Spleen (tissue), 11 donors: Measurements from ENCODE around the gene TMEM119. TPM values are rescaled to one million over a fixed set of nuclear protein-coding genes. Genes with fewer than 3 reads are reported as not detected.

ENCODE experiments used
- DNase-seq: peaks from one replicate; pipeline ENCODE4 v3.0.0-alpha.2; 2020
- H3K27ac ChIP-seq, 8 donors: fragments of 200-600 bp; sonication (generic) in 7 of 8; 1 replicate in 4 of 8; 2 replicates in 4 of 8; pipeline versions ENCODE4 v1.5.0 to v1.8.0; 2016 to 2021; ENCODE audit warnings: inconsistent platforms in 4 of 8, mild to moderate bottlenecking in 4 of 8, moderate library complexity in 1 of 8
- H3K27me3 ChIP-seq, 7 donors: fragments of 200-600 bp; sonication (generic) in 6 of 7; replicated peaks in 1 of 7; 1 replicate in 4 of 7; 2 replicates in 3 of 7; pipeline versions ENCODE4 v1.5.0 to v1.8.0; 2016 to 2021; ENCODE audit warnings: inconsistent platforms in 3 of 7, mild to moderate bottlenecking in 1 of 7
- H3K36me3 ChIP-seq, 6 donors: fragments of 200-600 bp; sonication (generic) in 5 of 6; 1 replicate in 4 of 6; 2 replicates in 2 of 6; pipeline versions ENCODE4 v1.5.0 to v1.8.0; 2016 to 2021; ENCODE audit warnings: inconsistent platforms in 2 of 6
- H3K4me1 ChIP-seq, 6 donors: fragments of 200-600 bp; sonication (generic) in 5 of 6; 1 replicate in 3 of 6; 2 replicates in 3 of 6; pipeline versions ENCODE4 v1.5.0 to v1.8.0; 2016 to 2021; ENCODE audit warnings: inconsistent platforms in 3 of 6
- H3K4me3 ChIP-seq, 8 donors: fragments of 200-600 bp; sonication (generic) in 7 of 8; 1 replicate in 4 of 8; 2 replicates in 4 of 8; pipeline versions ENCODE4 v1.5.0 to v1.8.0; 2016 to 2021; ENCODE audit warnings: inconsistent platforms in 4 of 8, mild to moderate bottlenecking in 4 of 8, moderate library complexity in 2 of 8
- H3K9me3 ChIP-seq, 8 donors: fragments of 200-600 bp; sonication (generic) in 7 of 8; 1 replicate in 4 of 8; 2 replicates in 4 of 8; pipeline versions ENCODE4 v1.5.0 to v1.8.0; 2016 to 2021; ENCODE audit warnings: inconsistent platforms in 4 of 8
- POLR2A ChIP-seq, 3 donors: fragments of 450-650 bp; IDR thresholded peaks; one replicate each; pipeline ENCODE4 v1.5.1; 2017; ENCODE audit warnings: antibody characterized with exemption in 3 of 3, mild to moderate bottlenecking in 1 of 3
- POLR2AphosphoS5 ChIP-seq, 3 donors: sonication (generic); formaldehyde crosslinking; IDR thresholded peaks; one replicate each; pipeline ENCODE4 v1.5.1; 2017; ENCODE audit warnings: antibody characterized with exemption in 3 of 3
- WGBS, 5 donors: extraction: QIAGEN DNeasy Blood & Tissue Kit in 3 of 5; methylation state at CpG; one replicate each; pipeline versions ENCODE4 v1.1.5 to v1.1.7; 2013 to 2018; 5-methylcytosine and 5-hydroxymethylcytosine counted together
- intact Hi-C: fragments of 100-400 bp; cut with DNase I; formaldehyde crosslinking; loops from one replicate; pipeline ENCODE4 v1.15.0; 2023; ENCODE audit warnings: low total_unique reads
- microRNA-seq, 3 donors: library from miRNA; unstranded; fragments of <30 nt; microRNA quantifications; one replicate each; pipeline versions ENCODE4 to v1.1.0, GENCODE V29; 2019 to 2020
- polyA plus RNA-seq, 3 donors: library from polyadenylated mRNA; stranded (reverse); fragments of 200-250 nt; gene quantifications; one replicate each; pipeline ENCODE4 v1.2.1, GENCODE V29; 2013
- total RNA-seq, 7 donors: library from RNA; depleted of rRNA in 3 of 7; stranded (reverse); fragments of >200 nt in 3 of 7; fragmentation: NEBNext Ultra II Directional in 4 of 7; extraction: Animal tissue kit (Norgen Biotek cat#: 25700) in 4 of 7; gene quantifications; one replicate each; pipeline versions ENCODE4 v1.1.0 to v1.2.1, GENCODE V29; 2016 to 2021
- TF ChIP-seq, protein P1 (sequence below), 11 experiments: fragments of 200-600 bp in 7 of 11; fragments of 450-650 bp in 4 of 11; sonication (generic) in 4 of 11; IDR thresholded peaks in 8 of 11; conservative IDR thresholded peaks in 3 of 11; 1 replicate in 7 of 11; 2 replicates in 4 of 11; pipeline versions ENCODE4 v1.4.0 to v1.8.0; 2016 to 2021; ENCODE audit warnings: antibody characterized with exemption in 11 of 11, inconsistent platforms in 4 of 11, mild to moderate bottlenecking in 1 of 11
- donor health status: healthy with polysubstance abuse.
- donor health status: DM: no; HTN: no; CAD: no; lungs with moderate emphysema.
- donor health status: DM: no; HTN: no; CAD: no.
- donor health status: Bipolar disorder and iron deficiency.
- donor health status: healthy.
- donor health status: DM: no; HTN: no; CAD: no.
- donor health status: DM: yes; HTN: yes; CAD: no.

The TMEM119 gene
- total and polyA plus RNA-seq, 10 donors: 8.8 to 50.0 (median 16.2) TPM

DNA sequence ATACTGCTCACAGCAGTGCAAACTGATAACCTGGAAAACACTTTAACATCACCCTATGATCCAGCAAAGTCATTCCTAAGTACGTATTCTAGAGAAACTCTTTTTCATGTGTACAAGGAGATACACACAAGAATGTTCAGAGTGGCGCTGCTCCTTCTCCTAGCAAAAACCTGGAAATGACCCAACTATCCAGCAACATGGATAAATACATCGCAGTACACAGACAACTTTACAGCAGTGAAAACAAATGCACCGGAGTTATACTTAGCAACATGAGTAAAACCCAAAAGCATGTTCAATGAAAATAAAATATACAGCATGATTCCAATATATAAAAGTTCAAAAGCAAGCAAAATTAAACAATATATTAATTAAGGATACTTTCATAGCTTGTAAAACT is 55.6 kb downstream of the TMEM119 start:
- Histone ChIP-seq H3K27ac (peak overlapping the region in 3 of 8 donors; percentile 62 to 77 (median 76)), H3K9me3 (no peaks in the 10 kb centered on the region), H3K36me3 (peaks cover 0 to 94% (median 68%) of the 10 kb centered on the region in 6 donors), H3K27me3 (no peaks in the 10 kb centered on the region), H3K4me3 (no peak overlapping the region), H3K4me1 (peaks cover 0 to 29% (median 10%) of the 10 kb centered on the region in 6 donors)
- intact Hi-C loops: no loop called here
- no peak for DNase-seq
- TF ChIP-seq, protein P1, sequence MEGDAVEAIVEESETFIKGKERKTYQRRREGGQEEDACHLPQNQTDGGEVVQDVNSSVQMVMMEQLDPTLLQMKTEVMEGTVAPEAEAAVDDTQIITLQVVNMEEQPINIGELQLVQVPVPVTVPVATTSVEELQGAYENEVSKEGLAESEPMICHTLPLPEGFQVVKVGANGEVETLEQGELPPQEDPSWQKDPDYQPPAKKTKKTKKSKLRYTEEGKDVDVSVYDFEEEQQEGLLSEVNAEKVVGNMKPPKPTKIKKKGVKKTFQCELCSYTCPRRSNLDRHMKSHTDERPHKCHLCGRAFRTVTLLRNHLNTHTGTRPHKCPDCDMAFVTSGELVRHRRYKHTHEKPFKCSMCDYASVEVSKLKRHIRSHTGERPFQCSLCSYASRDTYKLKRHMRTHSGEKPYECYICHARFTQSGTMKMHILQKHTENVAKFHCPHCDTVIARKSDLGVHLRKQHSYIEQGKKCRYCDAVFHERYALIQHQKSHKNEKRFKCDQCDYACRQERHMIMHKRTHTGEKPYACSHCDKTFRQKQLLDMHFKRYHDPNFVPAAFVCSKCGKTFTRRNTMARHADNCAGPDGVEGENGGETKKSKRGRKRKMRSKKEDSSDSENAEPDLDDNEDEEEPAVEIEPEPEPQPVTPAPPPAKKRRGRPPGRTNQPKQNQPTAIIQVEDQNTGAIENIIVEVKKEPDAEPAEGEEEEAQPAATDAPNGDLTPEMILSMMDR (IDR thresholded peaks at IDR 0.05 in 8 of 11, conservative IDR thresholded peaks at IDR 0.05 in 3 of 11): no peak
- TF ChIP-seq POLR2A (IDR thresholded peaks at IDR 0.05) (no peak), POLR2AphosphoS5 (IDR thresholded peaks at IDR 0.05) (no peak)
- 93 to 99% (median 97%) methylated on average over 4 of the region's 4 CpGs for WGBS, 5 donors

Small RNA genes lying within 50 kb of the gene (microRNA-seq; reads per million reads assigned to microRNA genes)
- gene MIR4496: 0 to 1.8 (median 0) reads per million in 3 donors

Other genes starting within 250 kb of the TMEM119 start
- 10 to 100 TPM in 1 of 7 donors, 1 to 10 TPM in 6; 5.9 to 12.7 (median 8.7) TPM for gene FICD, start 82.8 kb downstream of the TMEM119 start, total RNA-seq
- gene FICD, start 82.8 kb downstream of the TMEM119 start, polyA plus RNA-seq: 1 to 10 TPM; 1.1 to 2.3 (median 1.1) TPM
- gene SART3, start 36.9 kb downstream of the TMEM119 start, total RNA-seq: 100 to 1,000 TPM in 1 of 7 donors, 10 to 100 TPM in 6; 61.4 to 118 (median 72.1) TPM
- gene SART3, start 36.9 kb downstream of the TMEM119 start, polyA plus RNA-seq: 10 to 100 TPM; 13.1 to 19.8 (median 14.6) TPM
- 100 to 1,000 TPM in 6 of 7 donors, 10 to 100 TPM in 1; 98.9 to 220 (median 144) TPM for gene ISCU, start 35.5 kb downstream of the TMEM119 start, total RNA-seq
- gene ISCU, start 35.5 kb downstream of the TMEM119 start, polyA plus RNA-seq: 100 to 1,000 TPM; 182 to 204 (median 187) TPM
- gene SELPLG, start 35.8 kb upstream of the TMEM119 start, total RNA-seq: 100 to 1,000 TPM in 3 of 7 donors, 10 to 100 TPM in 4; 68.4 to 220 (median 91.7) TPM
- gene SELPLG, start 35.8 kb upstream of the TMEM119 start, polyA plus RNA-seq: 10 to 100 TPM; 23.6 to 30.9 (median 23.7) TPM
- 100 to 1,000 TPM in 2 of 7 donors, 10 to 100 TPM in 5; 71.2 to 119 (median 79.1) TPM for gene CORO1C, start 133.4 kb upstream of the TMEM119 start, total RNA-seq
- gene CORO1C, start 133.4 kb upstream of the TMEM119 start, polyA plus RNA-seq: 10 to 100 TPM; 12.0 to 26.1 (median 17.1) TPM